Natural killer cell (primary cell): ENCODE measurements around the gene CA10. TPM values are rescaled to one million over a fixed set of nuclear protein-coding genes. Genes with fewer than 3 reads are reported as not detected.

Source experiments
- ATAC-seq, 3 donors: fragments of 150-1000 bp in 2 of 3; fragments of 200-7000 bp in 1 of 3; cut with Tn5 transposase; 1 replicate in 1 of 3; 2 replicates in 2 of 3; pipeline ENCODE4 v1.10.0; 2021; ENCODE audit warnings: mild to moderate bottlenecking in 2 of 3, moderate library complexity in 2 of 3
- DNase-seq, 2 donors: peaks; one replicate each; pipeline versions ENCODE4 v3.0.0 to v3.0.0-alpha.2; 2013 to 2021; ENCODE audit warnings: mixed read lengths in 1 of 2
- H3K27ac ChIP-seq: one replicate; pipeline ENCODE4 v1.5.1; 2013; ENCODE audit warnings: mild to moderate bottlenecking, low read length
- H3K27me3 ChIP-seq: one replicate; pipeline ENCODE4 v1.6.1; 2013; ENCODE audit warnings: low read length; ENCODE audit not compliant: control insufficient read depth, insufficient read depth
- H3K36me3 ChIP-seq: one replicate; pipeline ENCODE4 v1.6.1; 2013; ENCODE audit warnings: low read length; ENCODE audit not compliant: control insufficient read depth, insufficient read depth
- H3K4me1 ChIP-seq: one replicate; pipeline ENCODE4 v1.6.1; 2013; ENCODE audit warnings: low read length; ENCODE audit not compliant: control insufficient read depth, insufficient read depth
- H3K4me3 ChIP-seq: one replicate; pipeline ENCODE4 v1.5.1; 2013; ENCODE audit warnings: low read length
- H3K9me3 ChIP-seq: one replicate; pipeline ENCODE4 v1.6.1; 2013; ENCODE audit warnings: low read length; ENCODE audit not compliant: control insufficient read depth, insufficient read depth
- H3K27ac Mint-ChIP-seq, 2 donors: one replicate each; pipeline ENCODE4 v1.8.0; 2022; ENCODE audit warnings: mild to moderate bottlenecking in 2 of 2, mixed read lengths in 2 of 2, moderate library complexity in 1 of 2
- H3K27me3 Mint-ChIP-seq, 2 donors: one replicate each; pipeline ENCODE4 v1.8.0; 2022; ENCODE audit warnings: low read depth in 2 of 2, mixed read lengths in 2 of 2
- H3K36me3 Mint-ChIP-seq: one replicate; pipeline ENCODE4 v1.8.0; 2022; ENCODE audit warnings: mixed read lengths
- H3K4me1 Mint-ChIP-seq, 2 donors: one replicate each; pipeline ENCODE4 v1.8.0; 2022; ENCODE audit warnings: mixed read lengths in 2 of 2
- H3K4me3 Mint-ChIP-seq: one replicate; pipeline ENCODE4 v1.8.0; 2022; ENCODE audit warnings: mild to moderate bottlenecking, moderate library complexity, mixed read lengths
- H3K9me3 Mint-ChIP-seq, 2 donors: one replicate each; pipeline ENCODE4 v1.8.0; 2022; ENCODE audit warnings: mixed read lengths in 2 of 2
- WGBS: methylation state at CpG from one replicate; pipeline ENCODE4 v1.1.7; 2013; ENCODE audit warnings: missing lambda C conversion rate; ENCODE audit not compliant: insufficient coverage; 5-methylcytosine and 5-hydroxymethylcytosine counted together
- intact Hi-C: fragments of 100-400 bp; cut with micrococcal nuclease; formaldehyde crosslinking; loops from one replicate; pipeline ENCODE4 v1.14.2; 2022
- total RNA-seq, 4 donors: library from RNA; stranded (reverse); fragments of 120-200 nt in 1 of 4; gene quantifications; one replicate each; pipeline versions ENCODE4 v1.2.3 to v1.2.4, GENCODE V29; 2013 to 2022
- TF ChIP-seq, protein P1 (sequence below): fragments of 200-600 bp; IDR thresholded peaks from one replicate; pipeline ENCODE4 v1.8.0; 2022; ENCODE audit warnings: antibody characterized with exemption

CA10 gene
- total RNA-seq, 3 donors from 2014 or later (not counting 1 experiment from before 2014, with no cell fraction given) = not detected

DNA sequence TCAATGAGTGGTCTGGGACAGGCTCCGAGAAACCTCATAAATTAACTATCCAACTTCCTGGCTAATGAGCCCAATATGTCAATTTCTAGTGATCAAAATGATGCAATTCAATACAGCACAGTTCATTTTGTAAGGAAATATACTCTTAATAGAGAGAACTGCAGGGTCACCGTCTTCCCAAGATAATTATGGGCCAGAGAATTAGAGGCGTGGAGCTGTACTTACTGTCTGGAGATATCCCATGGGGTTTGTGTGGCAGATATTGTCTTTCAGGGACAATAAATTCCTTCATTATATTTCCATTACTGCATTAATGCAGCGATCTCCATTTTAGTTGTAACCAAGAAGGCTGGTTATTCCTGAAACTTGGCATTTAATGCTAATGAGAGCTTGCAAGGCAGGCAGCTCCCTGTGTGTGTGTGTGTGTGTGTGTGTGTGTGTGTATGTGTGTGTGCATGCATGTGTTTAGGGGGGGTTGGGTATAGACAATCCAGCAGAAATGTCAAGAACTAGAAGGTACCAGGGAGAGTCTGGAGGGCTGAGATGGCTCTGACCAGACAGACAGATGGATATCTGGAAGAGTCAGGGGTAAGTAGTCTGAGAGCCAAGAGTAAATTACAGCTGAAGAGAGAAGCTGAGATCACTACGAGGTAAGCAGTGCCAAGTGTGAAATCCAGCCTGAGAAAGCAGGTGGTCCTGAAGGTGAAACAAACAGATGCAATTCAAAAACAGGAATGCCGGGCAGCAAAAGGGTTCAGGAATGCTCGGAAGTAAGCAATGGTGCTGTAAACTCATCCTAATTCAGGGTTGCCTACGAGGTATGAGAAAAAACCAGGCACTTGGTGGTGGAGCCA, 393.0 kb downstream of the CA10 start:
- DNase-seq (no peak), ATAC-seq (no peak)
- no peak overlapping the region for H3K4me3 Mint-ChIP-seq
- Histone ChIP-seq H3K36me3 (no peaks in the 10 kb centered on the region), H3K4me3 (no peak overlapping the region), H3K27ac (no peak overlapping the region), H3K27me3 (no peaks in the 10 kb centered on the region), H3K9me3 (no peaks in the 10 kb centered on the region), H3K4me1 (no peaks in the 10 kb centered on the region)
- no peaks in the 10 kb centered on the region for H3K36me3 Mint-ChIP-seq
- 74% methylated on average over 8 of the region's 8 CpGs for WGBS
- peaks cover 9 to 32% of the 10 kb centered on the region in 2 donors for H3K27me3 Mint-ChIP-seq
- TF ChIP-seq, protein P1, sequence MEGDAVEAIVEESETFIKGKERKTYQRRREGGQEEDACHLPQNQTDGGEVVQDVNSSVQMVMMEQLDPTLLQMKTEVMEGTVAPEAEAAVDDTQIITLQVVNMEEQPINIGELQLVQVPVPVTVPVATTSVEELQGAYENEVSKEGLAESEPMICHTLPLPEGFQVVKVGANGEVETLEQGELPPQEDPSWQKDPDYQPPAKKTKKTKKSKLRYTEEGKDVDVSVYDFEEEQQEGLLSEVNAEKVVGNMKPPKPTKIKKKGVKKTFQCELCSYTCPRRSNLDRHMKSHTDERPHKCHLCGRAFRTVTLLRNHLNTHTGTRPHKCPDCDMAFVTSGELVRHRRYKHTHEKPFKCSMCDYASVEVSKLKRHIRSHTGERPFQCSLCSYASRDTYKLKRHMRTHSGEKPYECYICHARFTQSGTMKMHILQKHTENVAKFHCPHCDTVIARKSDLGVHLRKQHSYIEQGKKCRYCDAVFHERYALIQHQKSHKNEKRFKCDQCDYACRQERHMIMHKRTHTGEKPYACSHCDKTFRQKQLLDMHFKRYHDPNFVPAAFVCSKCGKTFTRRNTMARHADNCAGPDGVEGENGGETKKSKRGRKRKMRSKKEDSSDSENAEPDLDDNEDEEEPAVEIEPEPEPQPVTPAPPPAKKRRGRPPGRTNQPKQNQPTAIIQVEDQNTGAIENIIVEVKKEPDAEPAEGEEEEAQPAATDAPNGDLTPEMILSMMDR = no peak
- H3K4me1 Mint-ChIP-seq = no peaks in the 10 kb centered on the region
- no peaks in the 10 kb centered on the region for H3K9me3 Mint-ChIP-seq
- no peak overlapping the region for H3K27ac Mint-ChIP-seq
- intact Hi-C loops = no loop called here

DNA sequence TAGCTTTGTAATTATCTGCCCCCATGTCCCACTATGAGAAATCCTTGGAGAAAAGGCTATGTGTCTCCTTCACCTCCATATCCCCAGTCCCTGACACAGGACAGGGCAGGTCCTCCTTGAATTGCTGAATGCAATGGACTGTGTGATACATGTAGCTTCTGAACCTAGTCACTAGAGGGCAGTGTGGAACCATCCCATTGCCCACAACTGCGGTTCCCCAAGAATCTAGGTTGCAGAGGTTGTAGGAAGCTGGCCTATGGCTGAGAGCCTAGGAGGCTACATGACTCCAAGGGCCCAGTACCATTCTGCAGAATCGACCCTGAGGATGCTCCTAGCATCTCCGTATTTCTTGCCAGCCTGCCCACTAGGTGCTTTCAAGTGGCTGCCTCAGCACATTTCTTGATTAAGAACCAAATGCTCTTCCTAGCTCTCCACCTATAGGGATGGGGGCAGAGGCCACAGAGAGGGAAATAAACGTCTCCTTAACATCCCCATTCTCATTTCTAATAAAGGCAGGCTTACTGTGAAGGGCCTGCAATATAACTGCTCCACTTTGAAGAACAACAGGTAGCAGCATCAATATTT, 394.0 kb downstream of the CA10 start:
- H3K36me3 ChIP-seq = no peaks in the 10 kb centered on the region
- H3K4me1 ChIP-seq = no peaks in the 10 kb centered on the region
- Mint-ChIP-seq H3K27me3 (peaks cover 10 to 36% of the 10 kb centered on the region in 2 donors), H3K4me3 (no peak overlapping the region), H3K27ac (no peak overlapping the region), H3K9me3 (no peaks in the 10 kb centered on the region), H3K36me3 (no peaks in the 10 kb centered on the region), H3K4me1 (no peaks in the 10 kb centered on the region)
- no peak overlapping the region for H3K4me3 ChIP-seq
- no peaks in the 10 kb centered on the region for H3K27me3 ChIP-seq
- DNase-seq = peak; percentile 16 to 69
- no peaks in the 10 kb centered on the region for H3K9me3 ChIP-seq
- no peak overlapping the region for H3K27ac ChIP-seq
- intact Hi-C loops = no loop called here
- ATAC-seq = peak; percentile 49 to 91 (median 80)
- TF ChIP-seq, protein P1 = peak; percentile 61
- WGBS = 10% methylated on average over 4 of the region's 4 CpGs

DNA sequence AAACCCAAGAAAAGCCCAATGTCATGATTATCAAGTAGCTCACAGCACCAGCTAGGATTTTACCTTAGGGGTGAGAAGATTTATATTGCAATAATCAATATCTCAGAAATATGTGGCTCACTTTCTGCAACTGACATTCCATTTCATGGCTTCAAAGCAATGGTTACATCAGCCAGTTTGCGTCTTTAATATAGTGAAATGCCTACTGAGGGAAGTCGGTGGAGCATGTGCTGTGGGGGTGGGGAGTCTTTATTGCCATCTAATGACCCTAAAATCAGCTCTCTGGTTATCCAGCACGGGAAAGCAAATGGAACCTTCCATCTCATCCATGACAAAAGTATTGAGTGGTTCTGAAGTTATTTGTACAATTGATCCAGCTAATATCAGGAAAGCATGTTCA, 395.5 kb downstream of the CA10 start:
- ATAC-seq (no peak), DNase-seq (no peak)
- TF ChIP-seq, protein P1 = no peak
- Mint-ChIP-seq H3K27me3 (peaks cover 10 to 29% of the 10 kb centered on the region in 2 donors), H3K4me1 (no peaks in the 10 kb centered on the region), H3K27ac (no peak overlapping the region), H3K4me3 (no peak overlapping the region), H3K9me3 (no peaks in the 10 kb centered on the region), H3K36me3 (no peaks in the 10 kb centered on the region)
- no peaks in the 10 kb centered on the region for H3K27me3 ChIP-seq
- no peak overlapping the region for H3K4me3 ChIP-seq
- intact Hi-C loops = no loop called here
- 93% methylated on average over 2 of the region's 3 CpGs for WGBS
- no peak overlapping the region for H3K27ac ChIP-seq
- no peaks in the 10 kb centered on the region for H3K36me3 ChIP-seq
- H3K9me3 ChIP-seq = no peaks in the 10 kb centered on the region
- no peaks in the 10 kb centered on the region for H3K4me1 ChIP-seq
